CD4-positive, alpha-beta T cell treated with Interleukin-2 at 100 ng/mL for 4 hours (primary cell): ENCODE measurements around the gene KLHL12.
A peak's percentile ranks its signal among the peaks of the same experiment; 100 is the strongest.

Experiments used
- DNase-seq: peaks from one replicate; pipeline ENCODE4 v3.0.0-alpha.2; 2020; ENCODE audit warnings: low spot score

Gene KLHL12

GRCh38 chr1:202926581-202927491 lies at the start of gene KLHL12:
KLHL12 (minus strand) TSS chr1:202927234; CDS start chr1:202925162, 2,072 bp downstream.
- peak; percentile 94 for DNase-seq

GRCh38 chr1:202976633-202977032 lies 49.6 kb upstream of the KLHL12 start:
- no peak for DNase-seq

- no peak for DNase-seq
Measured at GRCh38 chr1:202974856-202975255, 47.8 kb upstream of the KLHL12 start.

- no peak for DNase-seq
Measured at GRCh38 chr1:202972046-202972445, 45.0 kb upstream of the KLHL12 start.

DNA sequence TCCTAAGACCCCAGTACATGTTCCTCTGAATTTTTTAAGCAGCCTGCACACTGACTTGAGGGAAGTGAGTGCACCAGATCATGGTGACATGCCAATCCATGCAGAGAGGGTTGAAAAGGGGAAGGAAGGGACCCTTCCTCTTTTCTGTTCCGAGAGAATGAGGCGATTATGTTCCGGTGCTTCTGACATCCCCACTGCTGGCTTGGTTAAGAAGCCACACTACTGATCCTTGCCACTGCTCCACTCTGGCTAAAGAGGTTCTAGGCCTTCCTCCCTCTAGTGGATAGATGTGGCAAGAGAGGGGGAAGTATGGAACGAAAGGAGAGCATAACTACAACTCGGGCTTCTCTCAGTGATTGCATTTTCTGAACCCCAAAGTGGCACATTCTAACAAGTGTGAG lies 41.9 kb upstream of the KLHL12 start:
- peak; percentile 40 for DNase-seq

GRCh38 chr1:202968351-202968750 lies 41.3 kb upstream of the KLHL12 start:
- DNase-seq: no peak

DNA sequence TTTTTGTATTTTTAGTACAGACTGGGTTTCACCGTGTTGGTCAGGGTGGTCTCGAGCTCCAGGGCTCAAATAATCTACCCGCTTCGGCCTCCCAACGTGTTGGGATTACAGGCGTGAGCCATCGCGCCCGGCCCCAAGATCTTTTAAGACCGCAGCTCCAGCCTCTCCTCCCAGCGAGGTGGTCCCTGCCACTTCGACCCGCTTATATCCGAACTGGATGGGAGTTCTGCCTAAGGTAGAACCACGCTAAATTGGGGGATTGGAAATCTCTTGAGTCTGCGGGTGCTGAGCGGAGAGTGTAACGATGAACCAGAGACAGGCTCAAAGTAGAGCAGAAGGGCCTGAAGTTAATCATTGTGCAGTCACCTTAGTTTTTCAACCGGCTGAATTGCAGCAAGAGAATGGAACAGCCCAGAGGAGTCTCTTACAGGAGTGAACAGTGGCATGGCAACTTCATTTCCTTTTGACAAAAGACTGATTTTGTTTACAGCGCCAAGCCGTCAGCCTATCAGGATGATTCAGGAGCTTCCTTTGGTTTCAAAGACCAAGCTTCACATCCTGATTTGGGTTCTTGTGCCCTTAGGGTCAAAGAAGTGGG lies 40.7 kb upstream of the KLHL12 start:
- DNase-seq: peak; percentile 35

DNA sequence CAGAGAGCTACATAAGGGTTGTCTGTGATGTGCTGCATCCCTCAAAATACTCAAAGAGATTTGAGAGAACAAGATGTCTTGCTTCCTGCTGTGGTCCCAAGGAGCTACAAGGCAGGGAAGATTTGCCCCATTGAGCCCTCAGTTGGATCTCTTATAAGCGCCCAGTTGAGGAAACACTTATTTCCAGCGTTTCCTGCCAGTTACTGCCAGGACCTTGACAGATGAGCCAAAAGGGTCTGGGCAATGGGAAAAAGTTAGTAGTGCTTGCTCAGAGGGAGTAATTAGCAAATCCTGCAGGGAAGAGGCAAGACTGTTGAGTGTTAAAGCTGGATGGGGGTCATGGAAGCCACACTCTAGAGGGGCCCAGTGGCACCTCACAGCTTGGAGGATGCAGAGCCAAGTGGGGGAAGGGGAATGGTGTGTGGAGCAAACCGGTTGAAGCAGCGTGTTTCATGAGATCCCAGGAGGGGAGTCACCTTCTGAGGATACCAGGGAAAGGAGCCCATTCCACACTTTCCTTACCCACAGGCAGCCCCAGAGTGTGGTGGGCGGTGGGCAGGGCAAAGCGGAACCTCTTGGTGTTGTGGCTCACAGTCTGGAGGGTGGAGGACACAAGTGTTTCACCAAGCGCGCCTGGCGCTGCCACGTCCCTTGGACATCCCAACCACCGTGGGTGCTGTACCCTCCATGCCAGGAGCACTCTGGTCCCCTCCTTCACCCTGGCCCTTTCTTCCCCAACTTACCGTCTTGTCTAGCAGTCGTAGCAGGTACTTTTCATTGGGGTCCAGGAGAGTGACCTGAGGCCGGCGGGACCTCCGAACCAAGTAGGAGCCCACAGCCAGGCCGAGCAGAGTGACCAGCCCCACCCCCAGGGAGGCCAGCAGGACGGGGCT lies 39.2 kb upstream of the KLHL12 start:
- DNase-seq: no peak

- no peak for DNase-seq
Measured at GRCh38 chr1:202965422-202965821, 38.4 kb upstream of the KLHL12 start.

GRCh38 chr1:202964791-202965410 lies 37.9 kb upstream of the KLHL12 start:
- no peak for DNase-seq

DNA sequence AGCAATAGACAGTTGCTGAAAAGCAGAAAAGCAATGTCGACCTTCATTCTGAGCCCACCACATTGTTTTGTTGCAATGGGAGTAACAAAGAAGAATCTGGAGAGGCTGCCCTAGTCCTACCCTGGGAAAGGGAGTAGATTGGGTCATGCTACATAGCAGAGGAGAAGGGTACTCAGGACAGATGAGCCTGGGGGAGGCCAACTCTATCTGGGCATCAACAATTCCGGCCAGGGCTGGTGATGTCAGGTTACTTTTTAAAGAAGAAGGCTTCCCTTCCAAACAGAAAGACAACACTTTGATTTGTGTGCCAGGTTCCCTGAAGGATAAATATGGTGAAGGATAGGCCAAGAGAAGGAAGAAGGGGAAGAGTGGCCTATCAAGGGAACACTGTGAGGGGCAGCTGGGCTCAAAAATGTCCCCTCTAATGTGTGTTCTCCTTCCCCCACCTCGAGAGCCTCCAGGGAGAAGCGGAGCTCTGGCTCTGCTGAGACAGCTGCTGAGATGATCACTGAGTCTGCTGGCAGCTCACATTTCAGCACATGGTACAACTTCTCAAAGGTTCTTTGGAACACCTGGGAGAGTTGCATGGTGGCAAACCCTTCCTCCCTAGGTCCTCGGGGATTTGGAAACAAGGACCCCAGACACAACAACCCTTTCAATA lies 34.3 kb upstream of the KLHL12 start:
- no peak for DNase-seq

DNA sequence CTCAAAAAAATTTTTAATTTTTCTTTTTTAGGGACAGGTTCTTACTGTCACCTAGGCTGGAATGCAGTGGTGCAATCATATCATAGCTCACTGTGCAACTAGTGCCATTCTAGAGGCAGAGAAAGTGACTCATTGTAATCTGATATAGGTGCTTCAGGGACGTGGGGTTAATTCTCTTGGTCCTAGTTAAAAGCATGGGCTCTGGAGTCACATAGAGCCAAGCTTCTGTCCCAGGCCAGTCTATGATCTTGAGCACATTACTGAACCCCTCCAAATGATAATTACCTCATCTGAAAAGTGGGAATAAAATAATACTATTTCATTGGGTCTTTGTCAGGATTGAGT lies 32.2 kb upstream of the KLHL12 start:
- DNase-seq: no peak

- no peak for DNase-seq
Measured at GRCh38 chr1:202958544-202959275, 31.7 kb upstream of the KLHL12 start.

- peak; percentile 93 for DNase-seq
Measured at GRCh38 chr1:202957733-202958543, 30.9 kb upstream of the KLHL12 start, which contains the start of gene ADIPOR1. ADIPOR1 (minus strand) TSS chr1:202958312; CDS start chr1:202951070, 7,242 bp downstream.

- no peak for DNase-seq
Measured at GRCh38 chr1:202956969-202957368, 29.9 kb upstream of the KLHL12 start.

GRCh38 chr1:202954057-202954745 lies 27.2 kb upstream of the KLHL12 start:
- no peak for DNase-seq

DNA sequence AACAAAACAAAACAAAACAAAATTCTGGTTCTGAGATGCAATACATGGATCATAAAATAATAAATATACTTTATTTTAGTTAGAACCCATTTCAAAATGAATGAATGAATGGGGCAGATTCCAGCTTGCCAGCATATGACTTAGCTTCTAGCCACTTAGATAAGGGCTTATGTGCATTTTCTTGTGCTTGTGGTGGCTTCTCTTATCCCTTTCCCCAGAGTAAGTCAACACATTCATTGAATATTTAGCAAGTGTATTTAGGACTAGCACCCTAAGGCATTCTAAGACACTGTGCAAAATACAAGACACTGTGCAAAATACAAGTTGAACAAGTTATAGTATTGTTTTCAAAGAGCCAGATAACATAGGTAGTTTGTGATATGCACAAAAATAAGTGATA lies 26.4 kb upstream of the KLHL12 start:
- DNase-seq: no peak

- DNase-seq: peak; percentile 24
Measured at GRCh38 chr1:202952818-202953217, 25.8 kb upstream of the KLHL12 start.

DNA sequence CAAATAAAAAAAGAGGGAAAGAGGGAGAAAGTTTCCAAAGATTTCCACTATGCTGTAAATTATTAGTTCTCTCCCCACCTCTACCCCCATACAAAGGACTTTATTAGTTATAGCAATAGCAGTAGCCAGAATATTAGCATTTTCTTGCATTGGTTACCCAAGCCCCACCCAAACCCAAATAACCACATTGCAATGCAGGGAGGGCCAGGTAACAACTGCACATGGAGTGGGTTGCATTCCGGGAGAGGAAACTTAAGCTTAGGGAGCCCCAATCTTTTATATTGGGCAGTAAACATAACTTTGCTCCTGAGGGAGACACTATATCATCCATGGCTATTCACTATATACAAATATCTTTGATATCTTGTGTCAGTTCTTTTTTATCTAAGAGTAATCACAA lies 25.1 kb upstream of the KLHL12 start:
- no peak for DNase-seq
